ENCODE data around the gene PSAT1.
"Not testable (repeated sequence)": the region's sequence is repeated elsewhere in the genome, so short reads cannot be mapped to it uniquely, and the experiment has no call there.

Gene PSAT1

DNA sequence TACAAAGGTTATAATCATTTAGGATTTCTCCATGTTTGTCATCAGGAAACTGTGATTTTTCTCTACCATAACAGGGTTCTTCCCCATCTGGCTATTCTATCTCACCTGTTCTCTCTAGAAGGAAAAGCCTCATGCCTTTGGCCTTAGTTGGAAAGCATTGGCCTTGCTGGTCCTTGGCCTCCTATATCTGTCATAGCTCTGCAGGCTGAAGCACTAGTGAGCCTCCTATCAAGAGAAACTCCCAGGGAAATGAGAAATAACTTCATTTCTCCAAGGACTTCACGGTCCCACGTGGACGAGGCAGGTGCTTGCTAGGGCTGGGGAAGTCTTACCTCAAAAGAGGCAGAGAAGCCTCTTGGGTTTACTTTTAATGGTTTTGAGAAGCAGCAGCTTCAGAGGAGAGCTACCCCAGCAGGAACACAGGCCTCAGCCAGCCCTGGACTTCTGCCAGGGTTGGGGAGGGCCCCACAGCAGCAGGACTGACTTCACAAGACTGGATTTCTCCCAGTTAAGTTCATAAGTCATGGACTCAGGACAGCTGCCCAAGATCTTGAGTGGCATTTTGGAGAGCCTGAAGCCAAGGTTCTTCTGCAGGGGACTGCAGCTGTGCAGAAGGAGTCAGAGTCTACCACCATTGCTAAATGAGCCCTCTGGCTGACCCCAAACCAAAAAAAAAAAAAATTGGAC lies 15.8 kb upstream of the PSAT1 start:
- Histone ChIP-seq H3K9me3 (ENCODE audit: control extremely low read depth in 1 of 5, control insufficient read depth in 4 of 5, insufficient read depth in 2 of 5, low read depth in 1 of 5, low read length in 4 of 5) (no peaks in the 10 kb centered on the region), H3K4me3 (ENCODE audit: control insufficient read depth in 1 of 7, extremely low read depth in 1 of 7, insufficient read depth in 4 of 7, low read depth in 2 of 7, low read length in 6 of 7) (no peak overlapping the region), H3K36me3 (ENCODE audit: control insufficient read depth in 4 of 4, insufficient read depth in 4 of 4, low read length in 3 of 4) (no peaks in the 10 kb centered on the region), H3K27ac (ENCODE audit: insufficient read depth in 1 of 2, low read depth in 1 of 2, low read length in 2 of 2, poor library complexity in 1 of 2, severe bottlenecking in 2 of 2) (no peak overlapping the region), H3K27me3 (replicated peaks in 2 of 5; ENCODE audit: control insufficient read depth in 4 of 5, insufficient read depth in 5 of 5, low read length in 4 of 5) (no peaks in the 10 kb centered on the region), H3K4me1 (ENCODE audit: control extremely low read depth in 1 of 4, control insufficient read depth in 4 of 4, insufficient read depth in 4 of 4, low read length in 3 of 4) (peaks cover 0 to 3% (median 0%) of the 10 kb centered on the region in 4 experiments)
- ChIA-PET CTCF (interaction anchor here (1.1 to 1.6 kb wide), 3 partner anchors 9 to 23 kb away, joined by 3 to 4 read pairs (median 3); no protein-coding TSS in a partner anchor), POLR2A (no interaction called here)
- WGBS (ENCODE audit: insufficient coverage): 42% methylated on average over 3 of the region's 3 CpGs
- DNase-seq: peak in 1 of 3 donors; percentile 10

DNA sequence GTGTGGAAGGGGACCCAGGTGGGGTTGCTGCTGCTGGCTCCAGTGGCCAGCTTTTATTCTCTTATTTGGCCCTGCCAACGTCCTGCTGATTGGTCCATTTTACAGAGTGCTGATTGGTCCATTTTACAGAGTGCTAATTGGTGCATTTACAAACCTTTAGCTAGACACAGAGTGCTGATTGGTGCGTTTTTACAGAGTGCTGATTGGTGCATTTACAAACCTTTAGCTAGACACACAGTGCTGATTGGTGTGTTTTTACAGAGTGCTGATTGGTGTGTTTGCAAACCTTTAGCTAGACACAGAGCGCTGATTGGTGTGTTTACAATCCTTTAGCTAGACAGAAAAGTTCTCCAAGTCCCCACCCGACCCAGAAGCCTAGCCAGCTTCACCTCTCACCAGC lies 12.7 kb upstream of the PSAT1 start:
- H3K4me3 ChIP-seq (ENCODE audit: control insufficient read depth in 1 of 7, extremely low read depth in 1 of 7, insufficient read depth in 4 of 7, low read depth in 2 of 7, low read length in 6 of 7); H3K27me3 ChIP-seq (replicated peaks in 2 of 5; ENCODE audit: control insufficient read depth in 4 of 5, insufficient read depth in 5 of 5, low read length in 4 of 5); H3K36me3 ChIP-seq (ENCODE audit: control insufficient read depth in 4 of 4, insufficient read depth in 4 of 4, low read length in 3 of 4); H3K27ac ChIP-seq (ENCODE audit: insufficient read depth in 1 of 2, low read depth in 1 of 2, low read length in 2 of 2, poor library complexity in 1 of 2, severe bottlenecking in 2 of 2); H3K9me3 ChIP-seq (ENCODE audit: control extremely low read depth in 1 of 5, control insufficient read depth in 4 of 5, insufficient read depth in 2 of 5, low read depth in 1 of 5, low read length in 4 of 5); DNase-seq; H3K4me1 ChIP-seq (ENCODE audit: control extremely low read depth in 1 of 4, control insufficient read depth in 4 of 4, insufficient read depth in 4 of 4, low read length in 3 of 4): not testable (repeated sequence)
- ChIA-PET POLR2A (interaction anchor here (0.6 kb wide), 1 partner anchor 8 kb away, joined by 3 read pairs; no protein-coding TSS in a partner anchor), CTCF (interaction anchor here (1.0 kb wide), 1 partner anchor 11 kb away, joined by 3 read pairs; no protein-coding TSS in a partner anchor)
- 100% methylated on average over 3 of the region's 4 CpGs for WGBS (ENCODE audit: insufficient coverage)

DNA sequence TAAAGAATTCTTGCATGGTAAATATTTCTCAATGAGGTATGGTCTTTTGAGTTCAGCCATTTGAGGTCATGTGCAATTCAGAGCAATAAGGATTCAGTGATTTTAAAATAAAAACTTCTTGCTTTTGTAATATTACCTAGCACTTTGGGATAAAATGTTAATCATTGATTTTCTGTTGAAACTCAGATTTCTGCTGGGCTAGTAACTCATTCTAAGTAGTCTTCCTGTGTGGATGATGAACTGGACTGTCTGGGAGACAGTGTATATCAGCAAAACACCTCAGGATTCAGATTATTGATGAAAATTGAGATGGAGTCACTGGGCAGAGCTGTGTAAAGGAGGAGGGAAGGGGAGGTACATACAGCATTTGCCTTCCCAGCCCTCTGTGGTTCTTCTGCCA lies 10.8 kb upstream of the PSAT1 start:
- Histone ChIP-seq H3K4me1 (ENCODE audit: control extremely low read depth in 1 of 4, control insufficient read depth in 4 of 4, insufficient read depth in 4 of 4, low read length in 3 of 4) (peaks cover 0 to under 1% (median 0%) of the 10 kb centered on the region in 4 experiments), H3K27ac (ENCODE audit: insufficient read depth in 1 of 2, low read depth in 1 of 2, low read length in 2 of 2, poor library complexity in 1 of 2, severe bottlenecking in 2 of 2) (no peak overlapping the region), H3K36me3 (ENCODE audit: control insufficient read depth in 4 of 4, insufficient read depth in 4 of 4, low read length in 3 of 4) (no peaks in the 10 kb centered on the region), H3K27me3 (replicated peaks in 2 of 5; ENCODE audit: control insufficient read depth in 4 of 5, insufficient read depth in 5 of 5, low read length in 4 of 5) (peaks cover 0 to 2% (median 0%) of the 10 kb centered on the region in 5 experiments), H3K4me3 (ENCODE audit: control insufficient read depth in 1 of 7, extremely low read depth in 1 of 7, insufficient read depth in 4 of 7, low read depth in 2 of 7, low read length in 6 of 7) (no peak overlapping the region), H3K9me3 (ENCODE audit: control extremely low read depth in 1 of 5, control insufficient read depth in 4 of 5, insufficient read depth in 2 of 5, low read depth in 1 of 5, low read length in 4 of 5) (no peaks in the 10 kb centered on the region)
- ChIA-PET CTCF (no interaction called here), POLR2A (no interaction called here)
- no peak for DNase-seq

DNA sequence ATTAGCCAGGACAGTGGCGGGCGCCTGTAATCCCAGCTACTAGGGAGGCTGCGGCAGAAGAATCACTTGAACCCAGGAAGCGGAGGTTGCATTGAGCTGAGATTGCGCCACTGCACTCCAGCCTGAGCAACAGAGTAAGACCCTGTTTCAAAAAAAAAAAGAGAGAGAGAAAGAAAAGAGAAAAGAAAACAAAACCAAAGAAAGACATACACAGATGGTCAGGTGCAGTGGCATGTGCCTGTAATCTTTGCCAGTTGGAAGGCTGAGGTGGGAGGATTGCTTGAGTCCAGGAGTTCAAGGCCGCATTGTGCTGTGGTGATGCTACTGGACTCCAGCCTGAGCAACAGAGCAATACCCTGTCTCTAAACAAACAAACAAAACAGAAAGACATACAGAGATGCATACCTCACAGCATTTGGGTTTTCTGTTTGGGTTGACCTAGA lies 10.0 kb upstream of the PSAT1 start:
- ChIA-PET POLR2A (no interaction called here), CTCF (no interaction called here)
- no peak for DNase-seq
- Histone ChIP-seq H3K4me3 (ENCODE audit: control insufficient read depth in 1 of 7, extremely low read depth in 1 of 7, insufficient read depth in 4 of 7, low read depth in 2 of 7, low read length in 6 of 7) (no peak overlapping the region), H3K4me1 (ENCODE audit: control extremely low read depth in 1 of 4, control insufficient read depth in 4 of 4, insufficient read depth in 4 of 4, low read length in 3 of 4) (no peaks in the 10 kb centered on the region), H3K27me3 (replicated peaks in 2 of 5; ENCODE audit: control insufficient read depth in 4 of 5, insufficient read depth in 5 of 5, low read length in 4 of 5) (peaks cover 0 to 2% (median 2%) of the 10 kb centered on the region in 5 experiments), H3K9me3 (ENCODE audit: control extremely low read depth in 1 of 5, control insufficient read depth in 4 of 5, insufficient read depth in 2 of 5, low read depth in 1 of 5, low read length in 4 of 5) (no peaks in the 10 kb centered on the region), H3K27ac (ENCODE audit: insufficient read depth in 1 of 2, low read depth in 1 of 2, low read length in 2 of 2, poor library complexity in 1 of 2, severe bottlenecking in 2 of 2) (no peak overlapping the region), H3K36me3 (ENCODE audit: control insufficient read depth in 4 of 4, insufficient read depth in 4 of 4, low read length in 3 of 4) (no peaks in the 10 kb centered on the region)
- 93% methylated on average over 5 of the region's 6 CpGs for WGBS (ENCODE audit: insufficient coverage)

DNA sequence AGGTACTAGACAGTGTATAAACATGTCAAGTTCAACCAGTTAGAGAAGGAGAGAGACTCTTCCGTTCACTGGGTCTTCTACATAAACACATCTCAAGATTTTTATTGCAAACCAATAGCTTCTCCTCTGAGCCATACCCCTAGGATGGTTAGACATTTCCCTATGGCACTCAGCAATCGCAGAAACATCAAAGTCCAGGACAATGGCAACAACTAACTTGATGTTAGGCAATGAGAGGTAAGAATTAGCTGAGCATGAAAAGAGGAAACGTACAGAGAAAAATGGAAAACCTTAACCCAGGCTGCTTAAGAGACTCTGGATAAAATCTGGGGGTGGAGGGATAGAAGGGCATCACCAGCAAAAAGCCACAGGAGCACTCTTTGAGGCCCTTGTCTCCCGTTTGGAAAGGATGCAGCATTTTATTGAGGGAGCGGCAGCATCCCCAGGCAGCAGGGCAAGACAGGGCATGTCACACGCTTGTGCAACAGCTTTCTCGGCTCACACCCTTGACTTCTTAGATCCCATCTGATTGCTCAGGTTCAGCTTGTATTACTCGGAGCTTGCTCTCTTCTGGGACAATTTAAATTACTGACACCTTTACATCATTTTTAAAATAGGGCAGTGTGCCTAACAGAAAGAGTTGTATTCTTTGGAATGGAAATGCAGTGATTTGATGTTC lies 8.6 kb upstream of the PSAT1 start:
- Histone ChIP-seq H3K27me3 (replicated peaks in 2 of 5; ENCODE audit: control insufficient read depth in 4 of 5, insufficient read depth in 5 of 5, low read length in 4 of 5) (peaks cover 0 to 4% (median 2%) of the 10 kb centered on the region in 5 experiments), H3K9me3 (ENCODE audit: control extremely low read depth in 1 of 5, control insufficient read depth in 4 of 5, insufficient read depth in 2 of 5, low read depth in 1 of 5, low read length in 4 of 5) (no peaks in the 10 kb centered on the region), H3K4me3 (ENCODE audit: control insufficient read depth in 1 of 7, extremely low read depth in 1 of 7, insufficient read depth in 4 of 7, low read depth in 2 of 7, low read length in 6 of 7) (no peak overlapping the region), H3K4me1 (ENCODE audit: control extremely low read depth in 1 of 4, control insufficient read depth in 4 of 4, insufficient read depth in 4 of 4, low read length in 3 of 4) (no peaks in the 10 kb centered on the region), H3K36me3 (ENCODE audit: control insufficient read depth in 4 of 4, insufficient read depth in 4 of 4, low read length in 3 of 4) (no peaks in the 10 kb centered on the region), H3K27ac (ENCODE audit: insufficient read depth in 1 of 2, low read depth in 1 of 2, low read length in 2 of 2, poor library complexity in 1 of 2, severe bottlenecking in 2 of 2) (no peak overlapping the region)
- no peak for DNase-seq
- ChIA-PET POLR2A (no interaction called here), CTCF (no interaction called here)
- 95% methylated on average over 6 of the region's 8 CpGs for WGBS (ENCODE audit: insufficient coverage)

DNA sequence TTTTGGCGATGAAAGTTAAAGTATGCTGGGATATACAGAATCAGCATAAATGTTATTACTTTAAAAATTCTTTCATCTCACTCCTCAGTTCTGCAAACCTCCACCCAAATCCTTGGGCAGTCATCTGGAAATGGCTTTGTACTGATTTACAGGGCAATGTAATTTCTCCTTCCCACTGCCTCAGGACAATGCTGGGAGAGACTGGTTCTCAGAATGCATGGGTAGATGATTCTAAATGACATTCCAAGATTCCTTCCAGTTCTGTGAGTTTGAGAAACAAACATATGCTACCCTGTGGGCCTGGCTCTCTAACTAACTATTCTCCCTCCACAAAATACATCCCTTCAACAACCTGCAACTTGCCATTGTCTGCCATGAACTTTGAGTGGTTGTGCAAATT lies 7.5 kb upstream of the PSAT1 start:
- Histone ChIP-seq H3K4me3 (ENCODE audit: control insufficient read depth in 1 of 7, extremely low read depth in 1 of 7, insufficient read depth in 4 of 7, low read depth in 2 of 7, low read length in 6 of 7) (no peak overlapping the region), H3K9me3 (ENCODE audit: control extremely low read depth in 1 of 5, control insufficient read depth in 4 of 5, insufficient read depth in 2 of 5, low read depth in 1 of 5, low read length in 4 of 5) (no peaks in the 10 kb centered on the region), H3K27ac (ENCODE audit: insufficient read depth in 1 of 2, low read depth in 1 of 2, low read length in 2 of 2, poor library complexity in 1 of 2, severe bottlenecking in 2 of 2) (no peak overlapping the region), H3K36me3 (ENCODE audit: control insufficient read depth in 4 of 4, insufficient read depth in 4 of 4, low read length in 3 of 4) (no peaks in the 10 kb centered on the region), H3K27me3 (replicated peaks in 2 of 5; ENCODE audit: control insufficient read depth in 4 of 5, insufficient read depth in 5 of 5, low read length in 4 of 5) (peaks cover 0 to 4% (median 3%) of the 10 kb centered on the region in 5 experiments), H3K4me1 (ENCODE audit: control extremely low read depth in 1 of 4, control insufficient read depth in 4 of 4, insufficient read depth in 4 of 4, low read length in 3 of 4) (no peaks in the 10 kb centered on the region)
- WGBS (ENCODE audit: insufficient coverage): no CpG with 5 or more reads among the region's 1 CpG
- ChIA-PET CTCF (no interaction called here), POLR2A (no interaction called here)
- DNase-seq: no peak

DNA sequence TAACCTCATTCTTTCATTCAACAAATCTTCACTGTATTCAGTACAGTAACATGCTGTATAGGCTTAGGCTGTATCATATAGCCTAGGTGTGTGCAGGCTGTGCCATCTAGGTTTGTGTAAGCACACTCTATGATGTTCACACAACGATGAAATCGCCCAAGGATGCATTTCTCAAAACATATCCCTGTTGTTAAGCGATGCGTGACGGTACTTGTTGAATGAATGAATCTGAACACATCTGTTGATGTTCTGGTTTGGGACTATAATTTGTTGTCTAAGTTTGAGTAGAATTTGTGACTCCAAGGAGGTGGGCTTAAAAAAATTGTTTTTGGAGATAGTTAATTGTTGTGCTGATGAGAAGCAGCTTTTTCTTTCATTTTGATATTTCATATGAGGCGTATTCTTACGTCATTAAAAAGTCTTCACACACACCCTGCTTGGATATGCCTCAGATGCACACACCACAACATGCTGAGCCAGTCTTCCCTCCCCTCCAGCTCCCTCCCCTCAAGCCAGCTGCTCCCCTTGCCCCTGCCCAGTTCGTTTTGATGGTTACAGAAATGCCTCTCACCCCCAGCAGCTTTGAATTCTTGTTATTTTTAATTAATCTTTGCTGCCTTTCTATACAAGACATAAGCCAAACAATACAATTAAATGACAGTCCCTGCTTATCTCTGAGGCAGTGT lies 5.5 kb upstream of the PSAT1 start:
- ChIA-PET CTCF (no interaction called here), POLR2A (no interaction called here)
- no peak overlapping the region for H3K4me3 ChIP-seq (ENCODE audit: control insufficient read depth in 1 of 7, extremely low read depth in 1 of 7, insufficient read depth in 4 of 7, low read depth in 2 of 7, low read length in 6 of 7)
- H3K27ac ChIP-seq (ENCODE audit: insufficient read depth in 1 of 2, low read depth in 1 of 2, low read length in 2 of 2, poor library complexity in 1 of 2, severe bottlenecking in 2 of 2): no peak overlapping the region
- DNase-seq: no peak
- peaks cover 0 to 21% (median 8%) of the 10 kb centered on the region in 5 experiments for H3K27me3 ChIP-seq (replicated peaks in 2 of 5; ENCODE audit: control insufficient read depth in 4 of 5, insufficient read depth in 5 of 5, low read length in 4 of 5)
- no peaks in the 10 kb centered on the region for H3K36me3 ChIP-seq (ENCODE audit: control insufficient read depth in 4 of 4, insufficient read depth in 4 of 4, low read length in 3 of 4)
- WGBS (ENCODE audit: insufficient coverage): 100% methylated on average over 7 of the region's 8 CpGs
- peaks cover 0 to 5% (median 4%) of the 10 kb centered on the region in 4 experiments for H3K4me1 ChIP-seq (ENCODE audit: control extremely low read depth in 1 of 4, control insufficient read depth in 4 of 4, insufficient read depth in 4 of 4, low read length in 3 of 4)
- no peaks in the 10 kb centered on the region for H3K9me3 ChIP-seq (ENCODE audit: control extremely low read depth in 1 of 5, control insufficient read depth in 4 of 5, insufficient read depth in 2 of 5, low read depth in 1 of 5, low read length in 4 of 5)
